GM19035 (cell line): ENCODE measurements around the gene RGS3.

Experiments used
- ATAC-seq: cut with Tn5 transposase; IDR thresholded peaks from one replicate; pipeline ENCODE4 v1.9.1; 2021; ENCODE audit not compliant: unreplicated experiment

Gene RGS3

DNA sequence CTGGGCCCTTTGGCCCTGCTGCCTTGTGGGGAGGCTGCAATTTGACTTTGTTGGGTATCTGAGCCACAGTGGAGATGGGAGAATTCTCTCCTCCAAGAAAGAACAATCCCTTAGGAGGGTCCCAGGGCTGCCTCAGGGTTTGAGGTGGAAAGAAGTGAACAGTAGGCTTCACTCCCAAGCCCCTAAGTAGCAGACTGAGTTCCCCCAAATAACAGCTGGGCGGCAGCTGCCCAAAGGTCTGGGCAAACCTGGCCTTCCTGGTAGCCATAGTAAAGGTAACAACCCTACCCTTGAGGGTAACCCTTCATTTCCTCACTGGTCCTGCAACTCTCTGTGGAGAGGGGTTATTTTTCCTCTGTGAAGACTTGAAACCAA, 746 bp downstream of the RGS3 start:
- ATAC-seq = no peak

DNA sequence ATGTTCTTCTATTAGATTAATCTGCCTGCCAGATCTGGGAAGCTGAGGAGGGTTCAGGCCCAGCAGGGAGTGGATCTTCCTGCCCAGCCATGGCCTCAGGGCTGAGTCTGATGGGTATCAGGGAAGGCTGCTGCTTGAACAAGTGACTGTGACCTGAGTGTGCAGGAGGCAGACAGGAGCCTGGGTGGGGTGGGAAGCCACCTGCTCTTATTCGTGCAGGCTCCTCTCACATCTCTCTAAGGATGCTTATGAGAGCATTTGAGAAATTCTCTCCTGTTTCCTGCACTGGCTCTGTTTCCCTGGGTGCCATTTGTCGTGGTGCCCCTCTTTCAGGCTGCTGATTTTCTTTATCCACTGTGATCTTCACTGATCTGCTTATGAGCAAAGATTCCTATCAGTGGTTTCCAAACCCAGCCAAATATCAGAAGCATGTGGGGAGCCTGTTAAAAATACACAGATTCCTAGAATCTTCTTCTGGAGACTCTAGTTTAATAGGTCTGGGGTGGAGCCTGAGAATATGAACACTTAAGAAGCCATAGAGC, 2.1 kb downstream of the RGS3 start:
- ATAC-seq = no peak

DNA sequence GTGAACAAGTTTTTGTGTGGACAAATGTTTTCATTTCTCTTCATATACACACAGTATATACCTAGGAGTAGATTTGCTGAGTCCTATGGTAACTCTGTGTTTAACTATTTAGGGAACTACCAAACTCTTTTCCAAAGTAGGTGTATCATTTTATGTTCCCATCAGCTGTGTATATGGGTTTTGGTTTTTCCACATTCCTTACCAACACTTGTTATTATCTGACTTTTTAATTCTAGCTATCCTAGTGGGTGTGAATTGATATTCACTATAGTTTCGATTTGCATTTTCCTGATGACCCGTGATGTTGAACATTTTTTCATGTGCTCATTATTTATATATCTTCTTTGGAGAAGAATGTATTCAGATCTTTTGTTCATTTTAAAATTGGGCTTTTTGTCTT, 3.7 kb downstream of the RGS3 start:
- ATAC-seq = no peak

DNA sequence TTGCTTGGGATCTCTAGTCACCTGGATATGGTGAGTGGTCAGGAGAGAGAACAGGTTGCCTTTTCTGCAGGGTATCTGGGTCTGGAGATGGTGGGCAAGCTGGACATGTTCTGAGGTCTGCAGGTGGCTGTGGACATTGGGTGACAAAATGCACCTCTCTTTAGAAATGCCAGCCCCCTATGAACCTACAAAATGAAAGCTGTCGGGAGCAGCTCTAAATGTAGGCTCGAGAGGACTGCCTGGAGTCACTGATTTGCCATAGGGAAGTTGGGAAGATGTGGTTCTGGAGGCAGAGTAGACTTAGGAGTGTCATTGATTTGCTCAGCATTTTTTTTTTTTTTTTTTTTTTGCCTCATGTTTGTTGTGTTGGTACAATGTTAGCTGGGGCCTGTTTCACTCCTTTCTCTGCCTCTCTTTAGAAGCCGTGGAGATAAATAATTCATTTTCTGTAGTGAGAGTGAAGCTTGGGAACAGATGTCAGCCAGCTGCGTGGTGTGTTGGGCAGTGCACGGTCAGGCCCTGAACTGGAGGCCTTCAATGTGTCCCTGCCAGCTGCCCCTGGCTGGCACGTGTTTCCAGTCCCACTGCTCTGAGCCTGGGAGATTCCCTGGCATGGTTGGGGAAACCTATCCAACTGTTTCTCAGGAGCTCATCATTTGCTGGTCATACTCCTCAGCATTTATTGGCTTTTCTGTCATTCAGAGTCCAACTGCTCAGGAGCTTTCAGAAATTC, 5.4 kb downstream of the RGS3 start:
- no peak for ATAC-seq

DNA sequence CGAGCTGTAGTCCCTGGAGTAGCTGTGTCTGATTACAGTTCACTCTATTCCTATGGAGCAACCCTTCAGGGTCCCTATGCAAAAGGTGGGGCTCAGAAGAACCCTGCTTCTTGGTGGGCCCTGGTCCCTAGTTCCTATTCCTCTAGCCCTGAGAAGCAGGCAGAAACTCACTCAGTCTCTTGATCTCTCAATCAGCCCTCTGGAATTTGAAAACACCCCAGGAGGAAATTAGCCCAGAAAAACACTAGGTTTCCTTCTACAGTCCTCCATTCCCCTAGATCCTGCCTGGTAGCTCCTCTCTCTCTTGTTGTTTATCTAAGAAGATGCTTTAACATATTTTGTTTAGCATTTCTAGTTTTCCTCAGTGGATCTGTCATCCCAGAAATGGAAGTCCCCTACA, 7.6 kb downstream of the RGS3 start:
- no peak for ATAC-seq

- no peak for ATAC-seq
Observed at GRCh38 chr9:113471566-113471965, 8.0 kb downstream of the RGS3 start.

DNA sequence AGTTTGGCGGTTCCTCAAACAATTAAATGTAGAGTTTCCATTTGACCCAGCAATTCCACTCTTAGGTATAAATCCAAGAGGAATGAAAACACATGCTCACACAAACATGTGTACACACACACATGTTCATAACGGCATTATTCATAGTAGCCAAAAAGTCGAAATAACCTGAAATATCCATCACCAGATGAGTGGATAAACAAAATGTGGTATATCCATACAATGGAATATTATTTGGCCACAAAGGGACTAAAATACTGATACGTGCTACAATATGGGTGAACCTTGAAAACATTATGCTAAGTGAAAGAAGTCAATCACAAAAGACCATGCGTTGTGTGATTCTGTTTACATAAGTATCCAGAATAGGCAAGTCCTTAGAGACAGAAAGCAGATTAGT, 8.7 kb downstream of the RGS3 start:
- ATAC-seq = no peak

- ATAC-seq = no peak
Observed at GRCh38 chr9:113474360-113475028, 11.0 kb downstream of the RGS3 start.

- ATAC-seq = no peak
Observed at GRCh38 chr9:113475031-113475430, 11.5 kb downstream of the RGS3 start.

- ATAC-seq = no peak
Observed at GRCh38 chr9:113475992-113476391, 12.5 kb downstream of the RGS3 start.

- no peak for ATAC-seq
Observed at GRCh38 chr9:113476511-113476916, 13.0 kb downstream of the RGS3 start.

GRCh38 chr9:113477058-113477457, 13.5 kb downstream of the RGS3 start:
- ATAC-seq = no peak

DNA sequence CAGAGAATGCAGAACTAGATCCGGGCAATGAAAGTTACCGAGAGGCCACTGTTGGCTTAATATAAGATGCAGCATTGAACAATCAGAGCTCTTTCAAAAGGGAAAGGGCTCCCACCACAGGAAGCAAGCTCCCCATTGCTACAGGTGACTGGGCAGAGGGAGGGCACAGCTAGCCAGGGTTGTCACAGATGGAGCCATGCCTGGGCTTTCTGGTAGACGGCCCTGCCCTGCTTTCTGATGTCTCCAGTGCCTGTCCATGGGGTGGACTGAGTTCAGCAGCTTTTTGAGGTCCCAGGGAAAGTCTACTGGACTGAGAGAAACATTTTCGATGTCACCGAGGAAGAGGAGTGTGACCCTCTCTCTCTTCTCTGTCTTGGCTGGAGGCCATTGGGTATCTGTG, 14.1 kb downstream of the RGS3 start:
- no peak for ATAC-seq

DNA sequence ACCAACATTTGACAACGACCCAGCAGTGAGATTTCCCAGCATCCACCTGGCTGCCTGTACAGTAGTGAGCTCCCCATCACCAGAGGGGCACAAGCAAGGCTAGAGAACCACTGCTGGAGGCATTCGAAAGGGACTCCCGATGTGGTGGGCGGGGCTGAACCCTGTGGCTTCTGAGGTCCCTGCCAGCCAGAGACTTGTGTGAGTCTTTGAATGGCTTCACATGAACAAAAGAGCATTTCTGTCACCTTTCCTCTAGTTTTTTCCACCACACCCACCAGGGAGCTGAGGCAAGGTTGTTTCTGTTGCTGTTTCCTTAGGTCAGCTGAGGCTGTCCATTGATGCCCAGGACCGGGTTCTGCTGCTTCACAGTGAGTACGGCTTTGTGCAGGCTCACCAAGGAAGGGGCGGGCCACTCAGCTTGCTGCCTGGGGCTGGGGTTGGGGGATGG, 15.7 kb downstream of the RGS3 start:
- ATAC-seq = no peak

GRCh38 chr9:113480612-113481011, 17.1 kb downstream of the RGS3 start:
- no peak for ATAC-seq

DNA sequence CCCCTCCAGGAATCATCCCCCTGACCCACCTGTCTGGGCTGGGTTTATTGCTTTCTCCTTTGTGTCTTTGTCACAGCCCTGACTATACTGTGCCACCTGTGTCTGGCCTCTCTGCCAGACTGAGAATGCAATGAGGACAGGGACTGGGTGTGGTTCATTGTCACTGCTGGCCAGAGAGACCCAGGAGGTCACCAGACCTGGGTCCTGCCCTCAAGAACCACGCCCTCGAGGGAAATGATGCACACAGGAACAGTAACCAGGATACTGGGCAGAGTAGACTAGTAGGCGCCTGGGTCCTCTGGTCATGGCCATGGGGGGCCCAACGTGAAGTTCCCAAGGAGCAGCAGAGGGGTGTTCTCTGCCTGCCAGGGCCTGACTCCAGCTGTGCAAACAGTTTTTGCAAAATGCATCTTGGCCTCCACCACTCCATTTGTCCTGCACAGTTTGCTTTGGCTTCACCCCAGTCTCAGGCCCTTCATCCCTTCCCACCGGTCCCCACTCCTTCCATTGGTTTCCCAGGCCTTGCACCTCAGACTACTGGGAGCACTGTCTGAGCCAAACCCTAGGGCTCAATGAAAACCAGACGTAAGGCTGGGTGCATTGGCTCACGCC, 17.8 kb downstream of the RGS3 start:
- ATAC-seq = no peak

DNA sequence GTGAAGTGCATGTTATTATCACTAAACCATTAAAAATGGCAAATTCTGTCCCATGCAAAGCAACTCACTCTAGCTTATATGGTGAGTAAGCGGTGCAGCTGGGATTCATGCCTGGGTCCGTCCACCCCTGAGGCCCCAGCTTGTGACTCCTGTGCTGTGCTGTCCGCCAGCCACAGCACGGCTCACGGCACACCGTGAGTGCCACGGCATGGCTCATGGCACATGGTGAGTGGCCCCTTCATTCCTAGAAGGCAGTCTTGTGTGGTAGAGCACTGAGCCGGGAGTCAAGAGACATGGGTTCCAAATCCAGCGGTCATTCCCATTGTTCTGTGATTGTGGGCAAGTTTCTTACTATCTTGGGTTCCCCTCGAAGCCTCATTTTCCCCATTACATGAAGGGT, 18.8 kb downstream of the RGS3 start:
- no peak for ATAC-seq

DNA sequence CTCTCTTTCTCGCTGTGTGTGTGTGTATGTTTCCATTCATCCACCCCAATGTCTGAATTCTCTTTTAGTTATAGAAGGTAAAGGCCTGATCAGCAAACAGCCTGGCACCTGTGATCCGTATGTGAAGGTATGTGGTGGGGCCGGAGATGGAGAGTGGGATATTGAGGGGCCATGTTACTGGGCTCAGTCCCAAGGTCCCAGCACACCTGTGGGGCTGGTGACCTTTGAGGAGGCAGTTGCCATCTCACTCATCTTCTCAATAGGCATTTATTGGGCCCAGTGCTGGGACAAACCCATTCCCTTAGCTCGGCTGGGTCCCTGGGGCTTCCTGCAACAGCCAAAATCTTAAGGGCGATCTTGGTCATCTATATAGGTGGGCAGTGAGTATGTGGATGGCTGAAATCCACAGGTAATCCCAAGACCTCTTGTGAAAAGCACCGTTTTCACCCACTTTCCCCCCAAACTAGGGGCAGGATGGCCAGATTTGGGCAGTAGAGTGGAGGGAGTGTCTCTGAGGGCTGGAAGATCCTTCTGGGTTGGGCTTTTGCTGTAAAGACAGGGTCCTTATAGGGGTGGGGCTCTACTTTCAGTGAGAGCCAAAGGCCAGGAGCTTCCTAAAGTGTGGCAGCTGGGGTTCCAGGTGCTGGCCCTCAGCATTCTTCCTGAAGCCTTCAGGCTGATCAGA, 19.6 kb downstream of the RGS3 start:
- no peak for ATAC-seq

- no peak for ATAC-seq
Observed at GRCh38 chr9:113483676-113484257, 20.2 kb downstream of the RGS3 start.

- ATAC-seq = no peak
Observed at GRCh38 chr9:113484258-113484730, 20.8 kb downstream of the RGS3 start.

DNA sequence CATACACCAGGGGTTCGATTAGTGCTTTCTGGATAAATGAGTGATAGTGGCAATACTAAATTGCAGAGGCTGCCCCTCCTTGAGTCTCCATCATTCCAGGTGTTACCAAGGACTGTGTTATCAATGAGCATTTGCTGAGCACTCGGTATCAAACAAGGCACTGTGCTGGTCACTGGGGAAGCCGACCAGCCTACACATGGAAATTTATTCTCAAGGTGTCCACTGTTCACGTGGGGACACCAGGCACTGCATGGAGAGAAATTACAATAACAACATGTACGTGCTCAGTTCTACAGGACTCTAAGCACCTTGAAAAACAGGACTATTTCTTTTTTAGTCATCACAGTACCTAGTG, 22.2 kb downstream of the RGS3 start:
- ATAC-seq = no peak
